Measurements from ENCODE around the gene IFIT1.

Gene IFIT1

GRCh38 chr10:89357975-89358374, 34.4 kb upstream of the IFIT1 start:
- no peak for DNase-seq (ENCODE audit: low read depth in 1 of 2, low spot score in 1 of 2)
- H3K27ac ChIP-seq (replicated peaks), result no peak overlapping the region
- H3K4me3 ChIP-seq (replicated peaks; ENCODE audit: insufficient read depth, low read length), result no peak overlapping the region
- H3K27me3 ChIP-seq (ENCODE audit: insufficient read depth, poor library complexity, severe bottlenecking), result no peaks in the 10 kb centered on the region
- TF ChIP-seq GABPA (IDR thresholded peaks at IDR 0.05; ENCODE audit: low read depth) (no peak), SPI1 (IDR thresholded peaks at IDR 0.05; ENCODE audit: borderline replicate concordance, low read depth) (no peak), REST (IDR thresholded peaks at IDR 0.05; ENCODE audit: insufficient replicate concordance, low read depth) (no peak), POLR2AphosphoS5 (IDR thresholded peaks at IDR 0.05; ENCODE audit: low read depth) (no peak), CTCF (IDR thresholded peaks at IDR 0.05; ENCODE audit: insufficient read depth, low read length) (no peak)

GRCh38 chr10:89360157-89360556, 32.3 kb upstream of the IFIT1 start:
- Histone ChIP-seq H3K4me3 (replicated peaks; ENCODE audit: insufficient read depth, low read length) (no peak overlapping the region), H3K27ac (replicated peaks) (no peak overlapping the region), H3K27me3 (ENCODE audit: insufficient read depth, poor library complexity, severe bottlenecking) (no peaks in the 10 kb centered on the region)
- TF ChIP-seq REST (IDR thresholded peaks at IDR 0.05; ENCODE audit: insufficient replicate concordance, low read depth) (no peak), GABPA (IDR thresholded peaks at IDR 0.05; ENCODE audit: low read depth) (no peak), SPI1 (IDR thresholded peaks at IDR 0.05; ENCODE audit: borderline replicate concordance, low read depth) (no peak), CTCF (IDR thresholded peaks at IDR 0.05; ENCODE audit: insufficient read depth, low read length) (no peak), POLR2AphosphoS5 (IDR thresholded peaks at IDR 0.05; ENCODE audit: low read depth) (no peak)
- DNase-seq (ENCODE audit: low read depth in 1 of 2, low spot score in 1 of 2), result no peak

- no peak for TF ChIP-seq CTCF (IDR thresholded peaks at IDR 0.05; ENCODE audit: insufficient read depth, low read length)
- TF ChIP-seq SPI1 (IDR thresholded peaks at IDR 0.05; ENCODE audit: borderline replicate concordance, low read depth), result no peak
- no peak for TF ChIP-seq GABPA (IDR thresholded peaks at IDR 0.05; ENCODE audit: low read depth)
- no peak for TF ChIP-seq POLR2AphosphoS5 (IDR thresholded peaks at IDR 0.05; ENCODE audit: low read depth)
- no peak for TF ChIP-seq REST (IDR thresholded peaks at IDR 0.05; ENCODE audit: insufficient replicate concordance, low read depth)
- Histone ChIP-seq H3K4me3 (replicated peaks; ENCODE audit: insufficient read depth, low read length) (no peak overlapping the region), H3K27me3 (ENCODE audit: insufficient read depth, poor library complexity, severe bottlenecking) (no peaks in the 10 kb centered on the region), H3K27ac (replicated peaks) (no peak overlapping the region)
- DNase-seq (ENCODE audit: low read depth in 1 of 2, low spot score in 1 of 2), result no peak
Measured at GRCh38 chr10:89362929-89363328, 29.5 kb upstream of the IFIT1 start.
